Caco-2 (cell line): ENCODE measurements around the gene FAM83B. TPM values are rescaled to one million over a fixed set of nuclear protein-coding genes. Genes with fewer than 3 reads are reported as not detected.

Experiments used
- BruUV-seq: library from RNA; stranded (reverse); fragments of 400-500 nt; replicated peaks from 2 replicates; lab custom pipeline; 2021; lab: Mats Ljungman, UMichigan
- CTCF ChIA-PET: fragments of 300-600 bp; sonication (Branson Sonifier 250); formaldehyde crosslinking; loops from one replicate; lab custom pipeline; 2022; ENCODE audit warnings: antibody characterized with exemption; lab: Charles Lee
- POLR2A ChIA-PET: fragments of 300-600 bp; sonication (Branson Sonifier 250); formaldehyde crosslinking; loops from one replicate; lab custom pipeline; 2022; ENCODE audit warnings: antibody characterized with exemption; lab: Charles Lee
- DNase-seq, 2 experiments: peaks; one replicate each; pipeline versions ENCODE4 v3.0.0 to v3.0.0-alpha.2; 2020 to 2022
- H3K27me3 ChIP-seq: replicated peaks from 2 replicates; pipeline ENCODE4 v1.6.0; 2011; ENCODE audit warnings: low read length; ENCODE audit not compliant: control insufficient read depth, insufficient read depth
- H3K36me3 ChIP-seq: 2 replicates; pipeline ENCODE4 v1.5.1; 2011; ENCODE audit warnings: low read length; ENCODE audit not compliant: control insufficient read depth, insufficient read depth
- H3K4me1 ChIP-seq: fragments of 250-450 bp; sonication (Bioruptor Pico); 2 replicates; pipeline ENCODE4 v1.5.1; 2020; ENCODE audit warnings: mild to moderate bottlenecking
- H3K4me3 ChIP-seq: 2 replicates; pipeline ENCODE4 v1.5.1; 2011; ENCODE audit warnings: low read depth, mild to moderate bottlenecking, control low read depth, low read length
- H3K9me3 ChIP-seq: fragments of 250-450 bp; sonication (Bioruptor Pico); 2 replicates; pipeline ENCODE4 v1.5.1; 2020; ENCODE audit warnings: mild to moderate bottlenecking, moderate library complexity
- H3K27ac Mint-ChIP-seq: one replicate; pipeline ENCODE4 v1.8.0; 2022; ENCODE audit warnings: mixed read lengths; ENCODE audit not compliant: unreplicated experiment
- H3K27me3 Mint-ChIP-seq: one replicate; pipeline ENCODE4 v1.8.0; 2022; ENCODE audit warnings: mixed read lengths; ENCODE audit not compliant: insufficient read depth, unreplicated experiment
- H3K36me3 Mint-ChIP-seq: one replicate; pipeline ENCODE4 v1.8.0; 2022; ENCODE audit warnings: mild to moderate bottlenecking, mixed read lengths; ENCODE audit not compliant: insufficient read depth, unreplicated experiment
- H3K4me1 Mint-ChIP-seq: one replicate; pipeline ENCODE4 v1.8.0; 2022; ENCODE audit warnings: low read depth, mixed read lengths; ENCODE audit not compliant: unreplicated experiment
- H3K4me3 Mint-ChIP-seq: one replicate; pipeline ENCODE4 v1.8.0; 2022; ENCODE audit warnings: mild to moderate bottlenecking, moderate library complexity, mixed read lengths; ENCODE audit not compliant: unreplicated experiment
- H3K9me3 Mint-ChIP-seq: one replicate; pipeline ENCODE4 v1.8.0; 2022; ENCODE audit warnings: mixed read lengths; ENCODE audit not compliant: unreplicated experiment
- intact Hi-C: fragments of 100-400 bp; cut with micrococcal nuclease; formaldehyde crosslinking; loops from one replicate; pipeline ENCODE4 v1.10.0; 2022; ENCODE audit not compliant: unreplicated experiment
- total RNA-seq: library from RNA; stranded (reverse); gene quantifications from 2 replicates; pipeline ENCODE4 v1.2.3, GENCODE V29; 2022
- TF ChIP-seq, protein P1 (sequence below), 2 experiments: fragments of 200-600 bp in 1 of 2; IDR thresholded peaks; 1 replicate in 1 of 2; 2 replicates in 1 of 2; pipeline versions ENCODE4 v1.5.1 to v1.8.0; 2011 to 2022; ENCODE audit warnings: antibody characterized with exemption in 1 of 2, control low read depth in 1 of 2, inconsistent platforms in 1 of 2, low read depth in 1 of 2, low read length in 1 of 2, mild to moderate bottlenecking in 1 of 2, moderate library complexity in 1 of 2; ENCODE audit not compliant: insufficient read depth in 1 of 2, severe bottlenecking in 1 of 2, unreplicated experiment in 1 of 2

The FAM83B gene
- total RNA-seq, 1 experiment from 2014 or later, result 16.9 TPM

GRCh38 chr6:54876365-54876764 is 29.8 kb downstream of the FAM83B start:
- H3K27ac Mint-ChIP-seq, result no peak overlapping the region
- CTCF ChIA-PET, result no interaction called here
- H3K4me1 ChIP-seq, result peaks cover 57% of the 10 kb centered on the region

GRCh38 chr6:54876871-54877270 is 30.3 kb downstream of the FAM83B start:
- Mint-ChIP-seq H3K27me3 (no peaks in the 10 kb centered on the region), H3K36me3 (peaks cover 13% of the 10 kb centered on the region), H3K27ac (no peak overlapping the region), H3K4me3 (no peak overlapping the region), H3K4me1 (peaks cover 8% of the 10 kb centered on the region), H3K9me3 (no peaks in the 10 kb centered on the region)
- CTCF ChIA-PET, result no interaction called here
- Histone ChIP-seq H3K36me3 (no peaks in the 10 kb centered on the region), H3K4me3 (no peak overlapping the region), H3K27me3 (no peaks in the 10 kb centered on the region), H3K9me3 (no peaks in the 10 kb centered on the region), H3K4me1 (peaks cover 57% of the 10 kb centered on the region)
- intact Hi-C loops, result loop anchor here (5.0 kb wide), 1 partner anchor 300 kb away; no protein-coding TSS in a partner anchor
- no peak for DNase-seq
- BruUV-seq, result no TSS peak
- TF ChIP-seq, protein P1, sequence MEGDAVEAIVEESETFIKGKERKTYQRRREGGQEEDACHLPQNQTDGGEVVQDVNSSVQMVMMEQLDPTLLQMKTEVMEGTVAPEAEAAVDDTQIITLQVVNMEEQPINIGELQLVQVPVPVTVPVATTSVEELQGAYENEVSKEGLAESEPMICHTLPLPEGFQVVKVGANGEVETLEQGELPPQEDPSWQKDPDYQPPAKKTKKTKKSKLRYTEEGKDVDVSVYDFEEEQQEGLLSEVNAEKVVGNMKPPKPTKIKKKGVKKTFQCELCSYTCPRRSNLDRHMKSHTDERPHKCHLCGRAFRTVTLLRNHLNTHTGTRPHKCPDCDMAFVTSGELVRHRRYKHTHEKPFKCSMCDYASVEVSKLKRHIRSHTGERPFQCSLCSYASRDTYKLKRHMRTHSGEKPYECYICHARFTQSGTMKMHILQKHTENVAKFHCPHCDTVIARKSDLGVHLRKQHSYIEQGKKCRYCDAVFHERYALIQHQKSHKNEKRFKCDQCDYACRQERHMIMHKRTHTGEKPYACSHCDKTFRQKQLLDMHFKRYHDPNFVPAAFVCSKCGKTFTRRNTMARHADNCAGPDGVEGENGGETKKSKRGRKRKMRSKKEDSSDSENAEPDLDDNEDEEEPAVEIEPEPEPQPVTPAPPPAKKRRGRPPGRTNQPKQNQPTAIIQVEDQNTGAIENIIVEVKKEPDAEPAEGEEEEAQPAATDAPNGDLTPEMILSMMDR (IDR thresholded peaks at IDR 0.05; ENCODE audit: insufficient read depth in 1 of 2, low read depth in 1 of 2, low read length in 1 of 2, severe bottlenecking in 1 of 2, unreplicated experiment in 1 of 2), result no peak
- POLR2A ChIA-PET, result no interaction called here

More at GRCh38 chr6:54876365-54876764, 29.8 kb downstream of the FAM83B start:
- Mint-ChIP-seq H3K4me3 (no peak overlapping the region), H3K9me3 (no peaks in the 10 kb centered on the region), H3K36me3 (peaks cover 13% of the 10 kb centered on the region), H3K27me3 (no peaks in the 10 kb centered on the region), H3K4me1 (peaks cover 8% of the 10 kb centered on the region)
- no TSS peak for BruUV-seq
- H3K4me3 ChIP-seq, result no peak overlapping the region
- H3K27me3 ChIP-seq, result no peaks in the 10 kb centered on the region
- no peaks in the 10 kb centered on the region for H3K36me3 ChIP-seq
- POLR2A ChIA-PET, result no interaction called here
- no peaks in the 10 kb centered on the region for H3K9me3 ChIP-seq
- no peak for DNase-seq
- TF ChIP-seq, protein P1 (IDR thresholded peaks at IDR 0.05; ENCODE audit: insufficient read depth in 1 of 2, low read depth in 1 of 2, low read length in 1 of 2, severe bottlenecking in 1 of 2, unreplicated experiment in 1 of 2), result no peak
- intact Hi-C loops, result loop anchor here (5.0 kb wide), 1 partner anchor 299 kb away; no protein-coding TSS in a partner anchor

DNA sequence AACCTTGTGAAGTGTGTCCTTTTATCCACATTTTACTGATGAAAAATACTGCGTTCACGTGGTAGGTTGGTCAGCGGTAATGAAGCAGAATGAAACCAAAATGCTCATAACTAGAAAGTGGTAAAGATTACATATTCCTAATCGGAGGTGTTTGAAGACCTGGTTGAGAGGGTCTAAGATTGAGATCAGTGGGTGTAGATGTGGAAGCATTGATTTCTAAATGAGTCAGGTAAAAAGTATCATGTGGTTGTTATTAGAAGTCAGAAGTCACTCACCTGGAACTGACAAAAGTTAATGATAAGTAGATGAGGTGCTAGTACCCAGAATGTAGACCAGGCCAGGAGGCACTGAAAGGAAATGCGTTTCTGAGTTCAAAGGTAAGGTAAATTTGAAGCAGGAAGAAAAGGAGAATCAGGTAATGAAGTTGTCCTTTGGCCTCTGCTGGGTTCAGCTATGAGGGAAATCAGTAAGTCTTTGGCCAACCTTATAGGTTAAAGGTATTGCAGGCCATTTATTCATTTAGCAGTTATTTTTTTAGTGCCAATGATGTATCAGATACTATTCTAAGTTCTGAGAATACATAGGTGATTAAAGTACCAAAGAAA is 31.2 kb downstream of the FAM83B start:
- Histone ChIP-seq H3K27me3 (no peaks in the 10 kb centered on the region), H3K4me1 (peaks cover 57% of the 10 kb centered on the region), H3K9me3 (no peaks in the 10 kb centered on the region), H3K4me3 (no peak overlapping the region), H3K36me3 (no peaks in the 10 kb centered on the region)
- no TSS peak for BruUV-seq
- H3K27ac Mint-ChIP-seq, result no peak overlapping the region
- CTCF ChIA-PET, result no interaction called here
- H3K4me3 Mint-ChIP-seq, result no peak overlapping the region
- peaks cover 8% of the 10 kb centered on the region for H3K4me1 Mint-ChIP-seq
- intact Hi-C loops, result loop anchor here (2.0 to 5.0 kb wide), 3 partner anchors 13 to 301 kb away; no protein-coding TSS in a partner anchor
- POLR2A ChIA-PET, result no interaction called here
- H3K9me3 Mint-ChIP-seq, result no peaks in the 10 kb centered on the region
- no peak for DNase-seq
- TF ChIP-seq, protein P1 (IDR thresholded peaks at IDR 0.05; ENCODE audit: insufficient read depth in 1 of 2, low read depth in 1 of 2, low read length in 1 of 2, severe bottlenecking in 1 of 2, unreplicated experiment in 1 of 2), result no peak
- no peaks in the 10 kb centered on the region for H3K27me3 Mint-ChIP-seq
- peaks cover 8% of the 10 kb centered on the region for H3K36me3 Mint-ChIP-seq
